ENCODE results near the gene VSIG1. TPM values are rescaled to one million over a fixed set of nuclear protein-coding genes. Genes with fewer than 3 reads are reported as not detected.

Gene VSIG1
- total and polyA plus RNA-seq, 2 of the 13 experiments (the other 11 are each of a cell fraction or from before 2014, with no cell fraction given): 0.01 TPM; not detected in 1

- TF ChIP-seq TFE3 (CRISPR knock-in tag; IDR thresholded peaks at IDR 0.05) (no peak), ELF3 (CRISPR knock-in tag; IDR thresholded peaks at IDR 0.05) (no peak), CENPX (CRISPR knock-in tag; IDR thresholded peaks at IDR 0.05) (no peak), CREBL2 (CRISPR knock-in tag; IDR thresholded peaks at IDR 0.05; ENCODE audit: borderline replicate concordance) (no peak), HCFC1 (IDR thresholded peaks at IDR 0.05; ENCODE audit: low read depth, low read length) (no peak), ZEB1 (IDR thresholded peaks at IDR 0.05; ENCODE audit: insufficient replicate concordance, low read depth) (no peak), MXD3 (CRISPR knock-in tag; IDR thresholded peaks at IDR 0.05) (no peak), ZNF776 (CRISPR knock-in tag; IDR thresholded peaks at IDR 0.05) (no peak)
Observed at GRCh38 chrX:108000751-108001150, 44.1 kb upstream of the VSIG1 start (continued).

- FAIRE-seq (peak; percentile 42), DNase-seq (ENCODE audit: low spot score) (peak; percentile 11), ATAC-seq (peak; percentile 85)
- Histone ChIP-seq H3K36me3 (replicated peaks in 1 of 2; ENCODE audit: control insufficient read depth in 1 of 2, insufficient read depth in 2 of 2, low read length in 2 of 2) (no peaks in the 10 kb centered on the region), H3K27ac (ENCODE audit: extremely low read length, insufficient read depth, low read length) (no peak overlapping the region), H3K79me2 (ENCODE audit: insufficient read depth, low read length) (no peaks in the 10 kb centered on the region), H3K4me3 (replicated peaks in 1 of 3; ENCODE audit: insufficient read depth in 1 of 3, low read depth in 2 of 3, low read length in 3 of 3) (no peak overlapping the region), H2AFZ (ENCODE audit: low read length) (no peak overlapping the region), H3K9me3 (ENCODE audit: low read length) (no peaks in the 10 kb centered on the region), H3K27me3 (ENCODE audit: control insufficient read depth in 1 of 2, insufficient read depth in 2 of 2, low read length in 2 of 2) (no peaks in the 10 kb centered on the region), H3K4me2 (ENCODE audit: low read depth, low read length) (peak overlapping the region; percentile 36; the same call in 1 of the 2 replicates), H3K4me1 (ENCODE audit: insufficient read depth, low read length) (no peaks in the 10 kb centered on the region), H3K9ac (ENCODE audit: insufficient read depth, low read depth, low read length) (no peak overlapping the region), H4K20me1 (ENCODE audit: insufficient read depth, low read length) (no peaks in the 10 kb centered on the region)
- ChIA-PET POLR2A (no interaction called here), CTCF (ENCODE audit: low intra/inter-chr PET ratio, low total read pairs) (no interaction called here)
- 0% methylated on average over 6 of the region's 11 CpGs for WGBS (ENCODE audit: low lambda C conversion rate)
- intact Hi-C loops (cut with micrococcal nuclease; ENCODE audit: unreplicated experiment) (no loop called here), in situ Hi-C loops (cut with HindIII; ENCODE audit: extremely low pct_ligation_motif_present, low pct_unique_long_range_greater_than_20kb) (no loop called here)
- no peak for TF ChIP-seq RBM22 (optimal IDR thresholded peaks at IDR 0.05; ENCODE audit: low read length)
- no peak for TF ChIP-seq ZNF777 (CRISPR knock-in tag; IDR thresholded peaks at IDR 0.05)
- TF ChIP-seq CTCF (CRISPR knock-in tag; IDR thresholded peaks at IDR 0.05): peak; percentile 57
- BruUV-seq (replicated peaks): no TSS peak
Observed at GRCh38 chrX:108001218-108001814, 43.5 kb upstream of the VSIG1 start.

Data from HepG2 (cell line).